Hepatocyte (in vitro differentiated cells): Measurements from ENCODE around the gene NCOA3. TPM values are rescaled to one million over a fixed set of nuclear protein-coding genes. Genes with fewer than 3 reads are reported as not detected.

Experiments
- DNase-seq: peaks from one replicate; pipeline ENCODE4 v3.0.0-alpha.2; 2016; ENCODE audit warnings: low spot score
- H2AFZ ChIP-seq: fragments of 200-600 bp; sonication (generic); 2 replicates; pipeline ENCODE4 v1.6.0; 2016; ENCODE audit warnings: antibody characterized with exemption, mild to moderate bottlenecking
- H3K27ac ChIP-seq: fragments of 200-600 bp; sonication (generic); 2 replicates; pipeline ENCODE4 v1.5.1; 2016; ENCODE audit warnings: mild to moderate bottlenecking
- H3K27me3 ChIP-seq: fragments of 200-600 bp; sonication (generic); 2 replicates; pipeline ENCODE4 v1.6.1; 2016
- H3K36me3 ChIP-seq: fragments of 200-600 bp; sonication (generic); replicated peaks from 2 replicates; pipeline ENCODE4 v1.5.1; 2016; ENCODE audit warnings: low read depth; ENCODE audit not compliant: insufficient read depth
- H3K4me1 ChIP-seq: fragments of 200-600 bp; sonication (generic); 2 replicates; pipeline ENCODE4 v1.5.1; 2016; ENCODE audit warnings: mild to moderate bottlenecking, moderate library complexity; ENCODE audit not compliant: insufficient read depth
- H3K4me2 ChIP-seq: fragments of 200-600 bp; sonication (generic); 2 replicates; pipeline ENCODE4 v1.6.0; 2016
- H3K4me3 ChIP-seq: fragments of 200-600 bp; sonication (generic); 2 replicates; pipeline ENCODE4 v1.5.1; 2016; ENCODE audit warnings: mild to moderate bottlenecking
- H3K79me2 ChIP-seq: fragments of 200-600 bp; sonication (generic); 2 replicates; pipeline ENCODE4 v1.6.0; 2017; ENCODE audit warnings: mild to moderate bottlenecking
- H3K9me2 ChIP-seq: fragments of 200-600 bp; sonication (generic); replicated peaks from 2 replicates; pipeline ENCODE4 v1.6.0; 2017; ENCODE audit warnings: mild to moderate bottlenecking; ENCODE audit not compliant: insufficient read depth
- H3K9me3 ChIP-seq: fragments of 200-600 bp; sonication (generic); 2 replicates; pipeline ENCODE4 v1.5.1; 2016; ENCODE audit warnings: low read depth, mild to moderate bottlenecking
- H4K20me1 ChIP-seq: fragments of 200-600 bp; sonication (generic); 2 replicates; pipeline ENCODE4 v1.6.0; 2016; ENCODE audit warnings: mild to moderate bottlenecking; ENCODE audit not compliant: insufficient read depth, poor library complexity, severe bottlenecking
- EZH2 ChIP-seq: fragments of 200-600 bp; sonication (generic); IDR thresholded peaks from 2 replicates; pipeline ENCODE4 v1.6.1; 2016; ENCODE audit warnings: antibody characterized with exemption, mild to moderate bottlenecking, borderline replicate concordance
- EZH2phosphoT487 ChIP-seq: fragments of 200-600 bp; sonication (generic); IDR thresholded peaks from one replicate; pipeline ENCODE4 v1.6.1; 2018; ENCODE audit warnings: antibody characterized with exemption, mild to moderate bottlenecking, low read depth, moderate library complexity; ENCODE audit not compliant: unreplicated experiment, severe bottlenecking
- WGBS: methylation state at CpG from one replicate; pipeline ENCODE4 v1.1.6; 2016; ENCODE audit warnings: low lambda C conversion rate; ENCODE audit errors: missing lambda C conversion rate; 5-methylcytosine and 5-hydroxymethylcytosine counted together
- polyA plus RNA-seq: library from polyadenylated mRNA; unstranded; fragments of >200 nt; fragmentation: Nextera tagmentation; extraction: Ambion mirVana; gene quantifications from 2 replicates; pipeline ENCODE4 v1.2.1, GENCODE V29; 2016
- total RNA-seq: library from RNA; depleted of rRNA; stranded (reverse); fragments of >200 nt; gene quantifications from 2 replicates; pipeline ENCODE4 v1.2.3, GENCODE V29; 2014
- TF ChIP-seq, protein P1 (sequence below): fragments of 200-600 bp; sonication (generic); IDR thresholded peaks from 2 replicates; pipeline ENCODE4 v1.5.1; 2016; ENCODE audit warnings: antibody characterized with exemption, mild to moderate bottlenecking; ENCODE audit not compliant: poor library complexity

Gene NCOA3
- total and polyA plus RNA-seq, 2 experiments from 2014 or later, result 12.7 to 28.6 TPM

DNA sequence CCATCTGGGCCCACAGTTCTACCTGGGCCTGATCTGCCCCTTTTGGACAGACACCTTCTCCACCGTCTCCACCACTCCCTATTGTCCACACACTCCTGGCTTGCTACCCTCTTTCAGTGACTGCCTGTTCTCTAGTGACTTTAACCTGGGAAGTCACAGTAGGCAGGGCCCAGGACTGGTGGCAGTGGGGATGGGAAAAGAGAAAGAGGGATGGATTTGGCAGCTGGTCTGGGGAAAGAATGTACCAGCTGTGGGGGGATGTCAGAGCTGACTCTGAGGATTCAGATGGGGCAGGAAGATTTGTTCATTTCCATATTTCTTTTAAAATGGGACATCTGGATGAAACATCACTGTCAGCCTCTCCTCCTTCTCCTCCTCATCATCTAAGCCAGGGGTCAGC lies 198.1 kb downstream of the NCOA3 start:
- Histone ChIP-seq H3K4me3 (no peak overlapping the region), H3K27ac (no peak overlapping the region), H3K27me3 (no peaks in the 10 kb centered on the region), H2AFZ (no peak overlapping the region), H3K9me3 (no peaks in the 10 kb centered on the region), H4K20me1 (no peaks in the 10 kb centered on the region), H3K79me2 (no peaks in the 10 kb centered on the region), H3K4me1 (no peaks in the 10 kb centered on the region), H3K4me2 (no peak overlapping the region), H3K9me2 (no peaks in the 10 kb centered on the region), H3K36me3 (no peaks in the 10 kb centered on the region)
- DNase-seq, result no peak
- no peak for TF ChIP-seq EZH2
- TF ChIP-seq EZH2phosphoT487, result no peak
- TF ChIP-seq, protein P1, sequence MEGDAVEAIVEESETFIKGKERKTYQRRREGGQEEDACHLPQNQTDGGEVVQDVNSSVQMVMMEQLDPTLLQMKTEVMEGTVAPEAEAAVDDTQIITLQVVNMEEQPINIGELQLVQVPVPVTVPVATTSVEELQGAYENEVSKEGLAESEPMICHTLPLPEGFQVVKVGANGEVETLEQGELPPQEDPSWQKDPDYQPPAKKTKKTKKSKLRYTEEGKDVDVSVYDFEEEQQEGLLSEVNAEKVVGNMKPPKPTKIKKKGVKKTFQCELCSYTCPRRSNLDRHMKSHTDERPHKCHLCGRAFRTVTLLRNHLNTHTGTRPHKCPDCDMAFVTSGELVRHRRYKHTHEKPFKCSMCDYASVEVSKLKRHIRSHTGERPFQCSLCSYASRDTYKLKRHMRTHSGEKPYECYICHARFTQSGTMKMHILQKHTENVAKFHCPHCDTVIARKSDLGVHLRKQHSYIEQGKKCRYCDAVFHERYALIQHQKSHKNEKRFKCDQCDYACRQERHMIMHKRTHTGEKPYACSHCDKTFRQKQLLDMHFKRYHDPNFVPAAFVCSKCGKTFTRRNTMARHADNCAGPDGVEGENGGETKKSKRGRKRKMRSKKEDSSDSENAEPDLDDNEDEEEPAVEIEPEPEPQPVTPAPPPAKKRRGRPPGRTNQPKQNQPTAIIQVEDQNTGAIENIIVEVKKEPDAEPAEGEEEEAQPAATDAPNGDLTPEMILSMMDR, result no peak
- 100% methylated on average over 1 of the region's 1 CpG for WGBS

DNA sequence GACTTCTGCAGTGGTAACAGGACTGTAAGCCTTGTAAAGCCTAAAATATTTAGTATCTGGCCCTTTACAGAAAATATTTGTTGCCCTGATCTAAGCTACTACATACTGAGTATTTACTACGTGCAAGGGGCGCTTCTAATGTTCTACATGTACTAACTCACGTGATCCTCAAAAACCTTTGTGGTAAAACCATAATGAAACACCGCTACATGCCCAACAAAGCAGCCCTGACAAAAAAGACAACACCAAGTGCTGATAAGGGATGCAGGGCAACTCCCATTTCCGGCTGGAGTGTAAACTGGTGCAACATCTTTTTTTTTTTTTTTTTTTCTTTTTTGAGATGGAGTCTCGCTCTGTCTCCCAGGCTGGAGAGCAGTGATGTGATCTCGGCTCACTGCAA lies 198.6 kb downstream of the NCOA3 start:
- no peaks in the 10 kb centered on the region for H3K9me2 ChIP-seq
- no peak overlapping the region for H2AFZ ChIP-seq
- H3K4me2 ChIP-seq, result no peak overlapping the region
- H4K20me1 ChIP-seq, result no peaks in the 10 kb centered on the region
- 79% methylated on average over 7 of the region's 7 CpGs for WGBS
- H3K27ac ChIP-seq, result no peak overlapping the region
- no peaks in the 10 kb centered on the region for H3K36me3 ChIP-seq
- no peaks in the 10 kb centered on the region for H3K9me3 ChIP-seq
- no peaks in the 10 kb centered on the region for H3K4me1 ChIP-seq
- no peak for TF ChIP-seq EZH2phosphoT487
- TF ChIP-seq EZH2, result no peak
- TF ChIP-seq, protein P1, result no peak
- H3K27me3 ChIP-seq, result no peaks in the 10 kb centered on the region
- no peak overlapping the region for H3K4me3 ChIP-seq
- no peaks in the 10 kb centered on the region for H3K79me2 ChIP-seq
- DNase-seq, result no peak

DNA sequence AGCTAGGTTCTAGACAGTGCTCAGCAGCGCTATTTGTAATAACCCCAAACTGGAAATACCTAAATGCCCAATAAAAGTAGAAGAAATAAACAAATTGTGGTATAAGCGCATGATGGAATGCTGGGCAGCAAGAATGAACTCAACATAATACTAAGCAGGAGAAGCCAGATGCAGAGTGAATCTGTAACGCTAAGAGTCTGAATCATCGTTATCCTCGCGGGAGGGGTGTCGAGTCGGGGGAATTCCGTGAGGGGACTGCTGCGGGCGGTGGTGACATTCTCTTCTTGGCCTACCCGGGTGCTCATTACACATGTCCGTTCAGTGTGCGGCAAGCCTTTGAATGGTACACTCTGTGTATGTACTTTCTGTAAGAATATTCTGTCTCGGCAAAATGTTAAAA lies 199.9 kb downstream of the NCOA3 start:
- no peaks in the 10 kb centered on the region for H3K9me2 ChIP-seq
- no peak overlapping the region for H3K4me3 ChIP-seq
- no peaks in the 10 kb centered on the region for H3K4me1 ChIP-seq
- no peaks in the 10 kb centered on the region for H3K36me3 ChIP-seq
- DNase-seq, result no peak
- no peaks in the 10 kb centered on the region for H3K9me3 ChIP-seq
- H4K20me1 ChIP-seq, result no peaks in the 10 kb centered on the region
- TF ChIP-seq, protein P1, result no peak
- TF ChIP-seq EZH2phosphoT487, result no peak
- no peak for TF ChIP-seq EZH2
- 81% methylated on average over 15 of the region's 15 CpGs for WGBS
- H3K27me3 ChIP-seq, result no peaks in the 10 kb centered on the region
- no peak overlapping the region for H3K4me2 ChIP-seq
- H2AFZ ChIP-seq, result no peak overlapping the region
- no peak overlapping the region for H3K27ac ChIP-seq
- no peaks in the 10 kb centered on the region for H3K79me2 ChIP-seq

DNA sequence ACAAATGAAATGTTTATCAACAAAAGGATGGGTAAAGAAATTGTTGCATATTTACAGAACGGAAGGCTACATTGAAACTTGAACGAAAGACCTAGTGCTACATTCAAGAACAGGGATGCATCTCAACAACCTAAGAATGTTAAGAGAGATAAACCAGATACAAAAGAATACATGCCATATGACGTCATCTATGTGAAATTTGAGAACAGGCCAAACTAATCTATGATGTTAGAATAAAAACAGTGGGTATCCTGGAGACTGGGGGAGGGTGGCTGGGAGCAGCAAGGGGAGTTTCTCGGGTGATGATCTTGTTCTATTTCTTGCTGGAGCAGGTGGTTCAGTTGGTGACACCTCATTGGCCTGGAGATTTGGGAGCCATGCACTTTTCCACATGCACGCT lies 202.1 kb downstream of the NCOA3 start:
- Histone ChIP-seq H3K9me3 (no peaks in the 10 kb centered on the region), H3K36me3 (no peaks in the 10 kb centered on the region), H3K9me2 (no peaks in the 10 kb centered on the region), H3K4me2 (no peak overlapping the region), H3K27me3 (no peaks in the 10 kb centered on the region), H3K79me2 (no peaks in the 10 kb centered on the region), H3K27ac (no peak overlapping the region), H3K4me1 (no peaks in the 10 kb centered on the region), H2AFZ (no peak overlapping the region), H3K4me3 (no peak overlapping the region), H4K20me1 (no peaks in the 10 kb centered on the region)
- no peak for DNase-seq
- TF ChIP-seq EZH2, result no peak
- TF ChIP-seq, protein P1, result no peak
- no peak for TF ChIP-seq EZH2phosphoT487
- 80% methylated on average over 5 of the region's 5 CpGs for WGBS
